T-helper 17 cell (primary cell): ENCODE results near the gene NPAS3. TPM values are rescaled to one million over a fixed set of nuclear protein-coding genes. Genes with fewer than 3 reads are reported as not detected.

Experiments
- ATAC-seq: fragments of 150-1000 bp; cut with Tn5 transposase; 2 replicates; pipeline ENCODE4 v1.10.0; 2021; ENCODE audit warnings: mild to moderate bottlenecking, moderate library complexity
- DNase-seq, 3 donors: peaks; one replicate each; pipeline versions ENCODE4 v3.0.0 to v3.0.0-alpha.2; 2020 to 2021
- H3K9me3 ChIP-seq: one replicate; pipeline ENCODE4 v1.7.0; 2013; ENCODE audit warnings: low read length, mild to moderate bottlenecking; ENCODE audit not compliant: control insufficient read depth, poor library complexity, severe bottlenecking
- H3K27ac Mint-ChIP-seq: one replicate; pipeline ENCODE4 v1.8.0; 2022; ENCODE audit warnings: mild to moderate bottlenecking, moderate library complexity, mixed read lengths
- H3K27me3 Mint-ChIP-seq: one replicate; pipeline ENCODE4 v1.8.0; 2022; ENCODE audit warnings: mixed read lengths
- H3K36me3 Mint-ChIP-seq: one replicate; pipeline ENCODE4 v1.8.0; 2022; ENCODE audit warnings: low read depth, mixed read lengths
- H3K4me1 Mint-ChIP-seq: one replicate; pipeline ENCODE4 v1.8.0; 2022; ENCODE audit warnings: mild to moderate bottlenecking, mixed read lengths
- H3K4me3 Mint-ChIP-seq: one replicate; pipeline ENCODE4 v1.8.0; 2022; ENCODE audit warnings: mild to moderate bottlenecking, moderate library complexity, mixed read lengths
- total RNA-seq, 4 donors: library from RNA in 2 of 4; stranded (reverse) in 2 of 4; gene quantifications; one replicate each; pipeline ENCODE4 v1.2.3 and lab custom pipeline; 2022 to 2026

Gene NPAS3
- total RNA-seq, 2 donors from 2014 or later = not detected

- no peak overlapping the region for H3K27ac Mint-ChIP-seq
Measured at GRCh38 chr14:33655421-33655820, 716.7 kb downstream of the NPAS3 start.

GRCh38 chr14:33657476-33657875, 718.8 kb downstream of the NPAS3 start:
- DNase-seq = no peak
- Mint-ChIP-seq H3K27me3 (peaks cover 7% of the 10 kb centered on the region), H3K4me1 (peaks cover 2% of the 10 kb centered on the region), H3K4me3 (no peak overlapping the region), H3K36me3 (no peaks in the 10 kb centered on the region), H3K27ac (no peak overlapping the region)
- no peaks in the 10 kb centered on the region for H3K9me3 ChIP-seq
- ATAC-seq = no peak

More at GRCh38 chr14:33655421-33655820, 716.7 kb downstream of the NPAS3 start:
- DNase-seq = no peak
- Mint-ChIP-seq H3K4me3 (no peak overlapping the region), H3K27me3 (peaks cover 7% of the 10 kb centered on the region), H3K4me1 (no peaks in the 10 kb centered on the region), H3K36me3 (no peaks in the 10 kb centered on the region)
- no peaks in the 10 kb centered on the region for H3K9me3 ChIP-seq
- no peak for ATAC-seq

- Mint-ChIP-seq H3K4me3 (no peak overlapping the region), H3K4me1 (peaks cover 2% of the 10 kb centered on the region), H3K27ac (no peak overlapping the region), H3K36me3 (no peaks in the 10 kb centered on the region), H3K27me3 (no peaks in the 10 kb centered on the region)
- no peak for ATAC-seq
- no peaks in the 10 kb centered on the region for H3K9me3 ChIP-seq
- no peak for DNase-seq
Measured at GRCh38 chr14:33660248-33660647, 721.6 kb downstream of the NPAS3 start.

GRCh38 chr14:33661101-33661500, 722.4 kb downstream of the NPAS3 start:
- Mint-ChIP-seq H3K4me3 (no peak overlapping the region), H3K4me1 (peaks cover 2% of the 10 kb centered on the region), H3K27ac (no peak overlapping the region), H3K27me3 (no peaks in the 10 kb centered on the region), H3K36me3 (no peaks in the 10 kb centered on the region)
- DNase-seq (no peak), ATAC-seq (no peak)
- H3K9me3 ChIP-seq = no peaks in the 10 kb centered on the region

GRCh38 chr14:33668066-33668465, 729.4 kb downstream of the NPAS3 start:
- no peaks in the 10 kb centered on the region for H3K4me1 Mint-ChIP-seq
- no peak overlapping the region for H3K4me3 Mint-ChIP-seq
- no peak for ATAC-seq
- H3K36me3 Mint-ChIP-seq = no peaks in the 10 kb centered on the region
- DNase-seq = no peak
- no peak overlapping the region for H3K27ac Mint-ChIP-seq
- H3K27me3 Mint-ChIP-seq = peaks cover 18% of the 10 kb centered on the region
- no peaks in the 10 kb centered on the region for H3K9me3 ChIP-seq

GRCh38 chr14:33669111-33669510, 730.4 kb downstream of the NPAS3 start:
- H3K9me3 ChIP-seq = no peaks in the 10 kb centered on the region
- DNase-seq = no peak
- no peak overlapping the region for H3K27ac Mint-ChIP-seq
- H3K36me3 Mint-ChIP-seq = no peaks in the 10 kb centered on the region
- H3K4me1 Mint-ChIP-seq = no peaks in the 10 kb centered on the region
- ATAC-seq = no peak
- no peak overlapping the region for H3K4me3 Mint-ChIP-seq
- H3K27me3 Mint-ChIP-seq = peaks cover 25% of the 10 kb centered on the region

GRCh38 chr14:33670235-33670634, 731.6 kb downstream of the NPAS3 start:
- H3K9me3 ChIP-seq = no peaks in the 10 kb centered on the region
- H3K36me3 Mint-ChIP-seq = no peaks in the 10 kb centered on the region
- no peak overlapping the region for H3K27ac Mint-ChIP-seq
- no peaks in the 10 kb centered on the region for H3K4me1 Mint-ChIP-seq
- no peak overlapping the region for H3K4me3 Mint-ChIP-seq
- ATAC-seq (no peak), DNase-seq (no peak)
- H3K27me3 Mint-ChIP-seq = peaks cover 34% of the 10 kb centered on the region

- no peak for ATAC-seq
- no peak overlapping the region for H3K4me3 Mint-ChIP-seq
- no peak overlapping the region for H3K27ac Mint-ChIP-seq
- peaks cover 46% of the 10 kb centered on the region for H3K27me3 Mint-ChIP-seq
- H3K4me1 Mint-ChIP-seq = peaks cover 2% of the 10 kb centered on the region
- H3K36me3 Mint-ChIP-seq = no peaks in the 10 kb centered on the region
- no peak for DNase-seq
- no peaks in the 10 kb centered on the region for H3K9me3 ChIP-seq
Measured at GRCh38 chr14:33671556-33671955, 732.9 kb downstream of the NPAS3 start.

- peaks cover 2% of the 10 kb centered on the region for H3K4me1 Mint-ChIP-seq
- DNase-seq (no peak), ATAC-seq (no peak)
- H3K9me3 ChIP-seq = no peaks in the 10 kb centered on the region
- peaks cover 44% of the 10 kb centered on the region for H3K27me3 Mint-ChIP-seq
- no peak overlapping the region for H3K27ac Mint-ChIP-seq
- no peak overlapping the region for H3K4me3 Mint-ChIP-seq
- H3K36me3 Mint-ChIP-seq = no peaks in the 10 kb centered on the region
Measured at GRCh38 chr14:33674927-33675326, 736.2 kb downstream of the NPAS3 start.

- ATAC-seq = no peak
- H3K27me3 Mint-ChIP-seq = peaks cover 47% of the 10 kb centered on the region
- no peak overlapping the region for H3K27ac Mint-ChIP-seq
- H3K4me3 Mint-ChIP-seq = no peak overlapping the region
- no peaks in the 10 kb centered on the region for H3K36me3 Mint-ChIP-seq
- no peak for DNase-seq
- H3K4me1 Mint-ChIP-seq = peaks cover 2% of the 10 kb centered on the region
- H3K9me3 ChIP-seq = no peaks in the 10 kb centered on the region
Measured at GRCh38 chr14:33675415-33676130, 736.9 kb downstream of the NPAS3 start.

GRCh38 chr14:33676135-33676566, 737.5 kb downstream of the NPAS3 start:
- H3K4me1 Mint-ChIP-seq = peaks cover 2% of the 10 kb centered on the region

GRCh38 chr14:33676891-33677290, 738.2 kb downstream of the NPAS3 start:
- no peaks in the 10 kb centered on the region for H3K36me3 Mint-ChIP-seq
- no peaks in the 10 kb centered on the region for H3K9me3 ChIP-seq
- peak overlapping the region; percentile 43 for H3K27ac Mint-ChIP-seq
- DNase-seq (no peak), ATAC-seq (no peak)
- peaks cover 57% of the 10 kb centered on the region for H3K27me3 Mint-ChIP-seq
- peaks cover 2% of the 10 kb centered on the region for H3K4me1 Mint-ChIP-seq
- no peak overlapping the region for H3K4me3 Mint-ChIP-seq

More at GRCh38 chr14:33676135-33676566, 737.5 kb downstream of the NPAS3 start:
- Mint-ChIP-seq H3K4me3 (no peak overlapping the region), H3K27ac (peak overlapping the region; percentile 43), H3K36me3 (no peaks in the 10 kb centered on the region), H3K27me3 (peaks cover 53% of the 10 kb centered on the region)
- ATAC-seq = no peak
- DNase-seq = no peak
- H3K9me3 ChIP-seq = no peaks in the 10 kb centered on the region

- no peaks in the 10 kb centered on the region for H3K36me3 Mint-ChIP-seq
- DNase-seq (no peak), ATAC-seq (no peak)
Measured at GRCh38 chr14:33678005-33678404, 739.3 kb downstream of the NPAS3 start.

GRCh38 chr14:33679025-33679424, 740.3 kb downstream of the NPAS3 start:
- Mint-ChIP-seq H3K27ac (no peak overlapping the region), H3K27me3 (peaks cover 49% of the 10 kb centered on the region), H3K4me1 (peaks cover 2% of the 10 kb centered on the region), H3K4me3 (no peak overlapping the region), H3K36me3 (no peaks in the 10 kb centered on the region)
- DNase-seq = no peak
- no peak for ATAC-seq
- no peaks in the 10 kb centered on the region for H3K9me3 ChIP-seq

More at GRCh38 chr14:33678005-33678404, 739.3 kb downstream of the NPAS3 start:
- Mint-ChIP-seq H3K27me3 (peaks cover 51% of the 10 kb centered on the region), H3K4me1 (peaks cover 2% of the 10 kb centered on the region), H3K4me3 (no peak overlapping the region), H3K27ac (no peak overlapping the region)
- H3K9me3 ChIP-seq = no peaks in the 10 kb centered on the region
